GM13977 (cell line): ENCODE data around the gene TMEM63B.

Experiments used
- DNase-seq: peaks from one replicate; pipeline ENCODE4 v3.0.0; 2012; ENCODE audit warnings: low spot score
- CTCF ChIP-seq: IDR thresholded peaks from 2 replicates; pipeline ENCODE4 v1.5.1; 2012; ENCODE audit warnings: mild to moderate bottlenecking, control low read depth; ENCODE audit not compliant: insufficient read depth; ENCODE audit errors: extremely low read depth, missing control alignments
- in situ Hi-C: fragments of 300-500 bp; cut with MboI; formaldehyde crosslinking; loops from one replicate; pipeline ENCODE4 v1.12.0; 2022; ENCODE audit warnings: low sequenced_read_pairs, low pct_unique_long_range_greater_than_20kb, mixed read lengths, inconsistent platforms; ENCODE audit not compliant: unreplicated experiment

The TMEM63B gene

GRCh38 chr6:44166591-44167184, 39.3 kb downstream of the TMEM63B start:
- TF ChIP-seq CTCF, result no peak
- in situ Hi-C loops, result loop anchor here (25.0 kb wide), 1 partner anchor 171 kb away; the partner anchor contains the start of gene SPATS1
- DNase-seq, result no peak

GRCh38 chr6:44167567-44167966, 40.2 kb downstream of the TMEM63B start:
- DNase-seq, result no peak
- no peak for TF ChIP-seq CTCF
- in situ Hi-C loops, result loop anchor here (25.0 kb wide), 1 partner anchor 170 kb away; the partner anchor contains the start of gene SPATS1

- no peak for TF ChIP-seq CTCF
- in situ Hi-C loops, result loop anchor here (25.0 kb wide), 1 partner anchor 168 kb away; the partner anchor contains the start of gene SPATS1
- no peak for DNase-seq
These were observed 41.8 kb downstream of the TMEM63B start for GRCh38 chr6:44169154-44169553.

GRCh38 chr6:44169886-44170570, 42.7 kb downstream of the TMEM63B start:
- no peak for TF ChIP-seq CTCF
- DNase-seq, result no peak
- in situ Hi-C loops, result loop anchor here (5.0 to 25.0 kb wide), 2 partner anchors 67 to 167 kb away; partner anchors contain the start of gene SPATS1

GRCh38 chr6:44171899-44172546, 44.7 kb downstream of the TMEM63B start:
- in situ Hi-C loops, result loop anchor here (5.0 to 25.0 kb wide), 2 partner anchors 65 to 165 kb away; partner anchors contain the start of gene SPATS1
- no peak for DNase-seq
- TF ChIP-seq CTCF, result no peak

- TF ChIP-seq CTCF, result peak; percentile 91
- in situ Hi-C loops, result loop anchor here (5.0 to 25.0 kb wide), 2 partner anchors 64 to 164 kb away; partner anchors contain the start of gene SPATS1
- peak; percentile 87 for DNase-seq
These were observed 45.6 kb downstream of the TMEM63B start for GRCh38 chr6:44172731-44173500.
